Neural progenitor cell (in vitro differentiated cells): ENCODE results near the gene MLN. TPM values are rescaled to one million over a fixed set of nuclear protein-coding genes. Genes with fewer than 3 reads are reported as not detected.
"Not testable (repeated sequence)": the region's sequence is repeated elsewhere in the genome, so short reads cannot be mapped to it uniquely, and the experiment has no call there.

Experiments used
- DNase-seq: peaks from one replicate; pipeline ENCODE4 v3.0.0-alpha.2; 2016; ENCODE audit warnings: low spot score
- H2AFZ ChIP-seq: fragments of 200-600 bp; sonication (generic); replicated peaks from 2 replicates; pipeline ENCODE4 v1.6.1; 2016; ENCODE audit warnings: antibody characterized with exemption
- H3F3A ChIP-seq: fragments of 200-600 bp; sonication (generic); 2 replicates; pipeline ENCODE4 v1.6.1; 2016; ENCODE audit warnings: antibody characterized with exemption, low read depth
- H3K27ac ChIP-seq: fragments of 200-600 bp; sonication (generic); 2 replicates; pipeline ENCODE4 v1.5.1; 2016; ENCODE audit warnings: mild to moderate bottlenecking
- H3K27me3 ChIP-seq: fragments of 200-600 bp; sonication (generic); 2 replicates; pipeline ENCODE4 v1.6.1; 2016; ENCODE audit warnings: mild to moderate bottlenecking, moderate library complexity
- H3K36me3 ChIP-seq: fragments of 200-600 bp; sonication (generic); 2 replicates; pipeline ENCODE4 v1.5.1; 2016
- H3K4me1 ChIP-seq: fragments of 200-600 bp; sonication (generic); 2 replicates; pipeline ENCODE4 v1.6.1; 2016; ENCODE audit warnings: mixed run types
- H3K4me2 ChIP-seq: fragments of 200-600 bp; sonication (generic); 2 replicates; pipeline ENCODE4 v1.6.1; 2016
- H3K4me3 ChIP-seq: fragments of 200-600 bp; sonication (generic); 2 replicates; pipeline ENCODE4 v1.5.1; 2016
- H3K79me2 ChIP-seq: fragments of 200-600 bp; sonication (generic); 2 replicates; pipeline ENCODE4 v1.6.1; 2016; ENCODE audit warnings: low read depth
- H3K9ac ChIP-seq: fragments of 200-600 bp; sonication (generic); 2 replicates; pipeline ENCODE4 v1.6.1; 2016
- H3K9me3 ChIP-seq: fragments of 200-600 bp; sonication (generic); 2 replicates; pipeline ENCODE4 v1.5.1; 2016; ENCODE audit warnings: low read depth
- H4K20me1 ChIP-seq: fragments of 200-600 bp; sonication (generic); 2 replicates; pipeline ENCODE4 v1.6.1; 2016; ENCODE audit warnings: low read depth
- H3K27ac Mint-ChIP-seq: 3 replicates; pipeline ENCODE4 v1.8.0; 2021; ENCODE audit warnings: mixed read lengths
- H3K27me3 Mint-ChIP-seq: 2 replicates; pipeline ENCODE4 v1.8.0; 2022; ENCODE audit warnings: low read depth, mild to moderate bottlenecking, inconsistent platforms, moderate library complexity, mixed read lengths; ENCODE audit not compliant: insufficient read depth
- H3K36me3 Mint-ChIP-seq: 3 replicates; pipeline ENCODE4 v1.8.0; 2021; ENCODE audit warnings: mixed read lengths
- H3K4me1 Mint-ChIP-seq: 3 replicates; pipeline ENCODE4 v1.8.0; 2021; ENCODE audit warnings: mixed read lengths
- H3K4me3 Mint-ChIP-seq: 3 replicates; pipeline ENCODE4 v1.8.0; 2021; ENCODE audit warnings: mild to moderate bottlenecking, moderate library complexity, mixed read lengths
- H3K9me3 Mint-ChIP-seq: 3 replicates; pipeline ENCODE4 v1.8.0; 2020; ENCODE audit warnings: mixed read lengths
- EZH2 ChIP-seq: fragments of 200-600 bp; sonication (generic); IDR thresholded peaks from 2 replicates; pipeline ENCODE4 v1.6.1; 2017; ENCODE audit warnings: antibody characterized with exemption, mild to moderate bottlenecking, moderate library complexity
- EZH2phosphoT487 ChIP-seq: fragments of 200-600 bp; sonication (generic); IDR thresholded peaks from 2 replicates; pipeline ENCODE4 v1.6.1; 2017; ENCODE audit warnings: antibody characterized with exemption
- total RNA-seq: library from RNA; depleted of rRNA; stranded (reverse); fragments of >200 nt; gene quantifications from 2 replicates; pipeline ENCODE4 v1.2.3, GENCODE V29; 2015; ENCODE audit warnings: low replicate concordance
- TF ChIP-seq, protein P1 (sequence below): fragments of 200-600 bp; sonication (generic); IDR thresholded peaks from 2 replicates; pipeline ENCODE4 v1.5.1; 2017; ENCODE audit warnings: antibody characterized with exemption, mild to moderate bottlenecking

The MLN gene
- total RNA-seq, 1 donor from 2014 or later: not detected

DNA sequence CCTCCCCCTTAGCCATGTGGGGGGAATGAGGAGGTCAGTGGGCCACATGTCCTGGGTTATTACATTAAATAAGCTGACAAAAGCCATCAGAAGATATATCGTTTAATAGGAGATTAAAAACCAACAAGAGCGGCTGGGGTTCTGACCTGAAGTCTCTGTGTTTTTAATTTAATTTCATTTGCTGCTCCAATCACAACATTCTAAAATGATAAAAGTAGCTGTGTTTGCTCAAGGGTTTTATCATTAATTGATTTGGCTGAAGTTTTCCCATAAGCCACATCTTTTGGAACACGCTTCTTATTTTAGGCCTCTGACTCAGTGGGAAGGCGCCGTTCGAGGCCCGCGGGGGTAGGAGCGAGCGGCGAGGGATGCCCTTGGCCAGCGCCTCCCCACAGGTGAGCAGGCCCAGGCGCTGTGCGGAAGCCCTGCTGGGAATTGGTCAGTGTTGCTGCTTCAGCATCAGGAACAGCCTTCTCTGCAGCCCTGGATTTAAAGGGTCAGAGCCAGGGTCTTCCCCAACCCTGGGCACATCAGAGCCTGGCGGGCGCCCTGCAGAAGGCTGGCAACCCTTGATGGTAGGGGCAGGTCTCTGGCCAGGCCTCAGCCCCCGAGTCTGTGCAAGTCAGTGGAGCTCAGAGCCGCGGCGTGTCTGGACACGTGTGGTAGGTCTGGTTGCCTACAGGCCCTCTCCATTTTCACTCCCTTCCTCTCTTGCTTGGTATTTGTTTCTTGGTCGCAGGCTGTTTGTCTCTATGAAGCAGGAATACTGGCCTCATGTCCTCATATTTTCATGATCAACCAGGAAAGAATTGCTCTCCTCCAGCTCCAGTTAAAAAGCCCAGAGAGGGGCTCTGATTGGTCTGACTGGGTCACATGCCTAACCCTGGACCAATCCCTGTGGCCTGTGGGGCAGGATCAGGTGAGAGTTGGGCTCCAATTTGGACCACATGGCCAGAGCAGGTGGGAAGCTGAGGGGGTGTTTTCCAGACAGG, 30.9 kb upstream of the MLN start:
- H3K9me3 ChIP-seq: no peaks in the 10 kb centered on the region
- no peaks in the 10 kb centered on the region for H3K79me2 ChIP-seq
- no peaks in the 10 kb centered on the region for H3K36me3 ChIP-seq
- Mint-ChIP-seq H3K4me3 (no peak overlapping the region), H3K9me3 (peaks cover 5% of the 10 kb centered on the region), H3K36me3 (no peaks in the 10 kb centered on the region), H3K27me3 (peaks cover 20% of the 10 kb centered on the region), H3K4me1 (peaks cover 35% of the 10 kb centered on the region), H3K27ac (no peak overlapping the region)
- no peak overlapping the region for H2AFZ ChIP-seq
- H3K27ac ChIP-seq: no peak overlapping the region
- peaks cover 4% of the 10 kb centered on the region for H3K4me1 ChIP-seq
- no peak overlapping the region for H3K9ac ChIP-seq
- no peak overlapping the region for H3K4me2 ChIP-seq
- no peak overlapping the region for H3K4me3 ChIP-seq
- TF ChIP-seq, protein P1, sequence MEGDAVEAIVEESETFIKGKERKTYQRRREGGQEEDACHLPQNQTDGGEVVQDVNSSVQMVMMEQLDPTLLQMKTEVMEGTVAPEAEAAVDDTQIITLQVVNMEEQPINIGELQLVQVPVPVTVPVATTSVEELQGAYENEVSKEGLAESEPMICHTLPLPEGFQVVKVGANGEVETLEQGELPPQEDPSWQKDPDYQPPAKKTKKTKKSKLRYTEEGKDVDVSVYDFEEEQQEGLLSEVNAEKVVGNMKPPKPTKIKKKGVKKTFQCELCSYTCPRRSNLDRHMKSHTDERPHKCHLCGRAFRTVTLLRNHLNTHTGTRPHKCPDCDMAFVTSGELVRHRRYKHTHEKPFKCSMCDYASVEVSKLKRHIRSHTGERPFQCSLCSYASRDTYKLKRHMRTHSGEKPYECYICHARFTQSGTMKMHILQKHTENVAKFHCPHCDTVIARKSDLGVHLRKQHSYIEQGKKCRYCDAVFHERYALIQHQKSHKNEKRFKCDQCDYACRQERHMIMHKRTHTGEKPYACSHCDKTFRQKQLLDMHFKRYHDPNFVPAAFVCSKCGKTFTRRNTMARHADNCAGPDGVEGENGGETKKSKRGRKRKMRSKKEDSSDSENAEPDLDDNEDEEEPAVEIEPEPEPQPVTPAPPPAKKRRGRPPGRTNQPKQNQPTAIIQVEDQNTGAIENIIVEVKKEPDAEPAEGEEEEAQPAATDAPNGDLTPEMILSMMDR: no peak
- no peak for TF ChIP-seq EZH2phosphoT487
- TF ChIP-seq EZH2: no peak
- peaks cover 4% of the 10 kb centered on the region for H3F3A ChIP-seq
- DNase-seq: no peak
- no peaks in the 10 kb centered on the region for H4K20me1 ChIP-seq
- no peaks in the 10 kb centered on the region for H3K27me3 ChIP-seq

DNA sequence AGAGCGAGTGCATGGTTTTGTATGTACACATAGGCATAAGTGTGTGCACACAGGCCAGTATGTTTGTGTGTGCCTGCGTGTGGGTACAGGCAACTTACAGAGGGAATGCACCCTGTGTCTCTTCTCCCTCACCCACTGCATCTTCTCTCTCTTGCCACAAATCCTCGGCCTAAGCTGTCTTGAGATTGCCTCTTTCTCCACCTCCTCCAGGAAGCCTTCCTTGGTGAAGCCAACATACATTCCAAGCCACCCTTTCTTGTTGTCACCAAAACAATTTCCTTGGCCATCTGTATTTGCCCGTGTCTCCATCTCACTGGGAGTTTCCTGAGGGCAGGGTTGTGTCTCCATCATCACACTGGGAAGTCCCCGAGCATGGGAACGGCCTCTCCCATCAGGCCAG, 29.8 kb upstream of the MLN start:
- Histone ChIP-seq H4K20me1 (no peaks in the 10 kb centered on the region), H3K9me3 (no peaks in the 10 kb centered on the region), H2AFZ (no peak overlapping the region), H3K4me1 (peaks cover 11% of the 10 kb centered on the region), H3K27ac (no peak overlapping the region), H3K36me3 (no peaks in the 10 kb centered on the region), H3K4me2 (no peak overlapping the region), H3F3A (peaks cover 10% of the 10 kb centered on the region), H3K79me2 (no peaks in the 10 kb centered on the region), H3K27me3 (no peaks in the 10 kb centered on the region), H3K4me3 (no peak overlapping the region), H3K9ac (no peak overlapping the region)
- H3K27me3 Mint-ChIP-seq: peaks cover 23% of the 10 kb centered on the region
- peak overlapping the region; percentile 30 for H3K27ac Mint-ChIP-seq
- no peak overlapping the region for H3K4me3 Mint-ChIP-seq
- H3K36me3 Mint-ChIP-seq: no peaks in the 10 kb centered on the region
- no peak for TF ChIP-seq EZH2
- TF ChIP-seq, protein P1: no peak
- no peak for TF ChIP-seq EZH2phosphoT487
- H3K4me1 Mint-ChIP-seq: peaks cover 31% of the 10 kb centered on the region
- no peak for DNase-seq
- peaks cover 5% of the 10 kb centered on the region for H3K9me3 Mint-ChIP-seq

DNA sequence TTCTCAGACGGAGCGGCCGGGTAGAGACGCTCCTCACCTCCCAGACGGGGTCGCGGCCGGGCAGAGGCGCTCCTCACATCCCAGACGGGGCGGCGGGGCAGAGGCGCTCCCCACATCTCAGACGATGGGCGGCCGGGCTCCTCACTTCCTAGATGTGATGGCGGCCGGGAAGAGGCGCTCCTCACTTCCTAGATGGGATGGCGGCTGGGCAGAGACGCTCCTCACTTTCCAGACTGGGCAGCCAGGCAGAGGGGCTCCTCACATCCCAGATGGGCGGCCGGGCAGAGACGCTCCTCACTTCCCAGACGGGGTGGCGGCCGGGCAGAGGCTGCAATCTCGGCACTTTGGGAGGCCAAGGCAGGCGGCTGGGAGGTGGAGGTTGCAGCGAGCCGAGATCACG, 29.0 kb upstream of the MLN start:
- H3K9ac ChIP-seq, H4K20me1 ChIP-seq, H3K9me3 Mint-ChIP-seq, H3K27ac ChIP-seq, H3K9me3 ChIP-seq, H3K36me3 Mint-ChIP-seq, H3K4me3 ChIP-seq, DNase-seq, H3K27me3 ChIP-seq, H3K36me3 ChIP-seq, H3K79me2 ChIP-seq, H2AFZ ChIP-seq, H3K4me3 Mint-ChIP-seq, H3K27ac Mint-ChIP-seq, H3K4me2 ChIP-seq: not testable (repeated sequence)
- Mint-ChIP-seq H3K27me3 (peaks cover 23% of the 10 kb centered on the region), H3K4me1 (peaks cover 31% of the 10 kb centered on the region)
- Histone ChIP-seq H3F3A (peaks cover 17% of the 10 kb centered on the region), H3K4me1 (peaks cover 18% of the 10 kb centered on the region)

- H3K4me3 Mint-ChIP-seq, H3K36me3 Mint-ChIP-seq, H3K9me3 Mint-ChIP-seq, H3K36me3 ChIP-seq, H3K4me3 ChIP-seq, H2AFZ ChIP-seq, H3K27me3 ChIP-seq, H3K9me3 ChIP-seq, H3K79me2 ChIP-seq, DNase-seq, H3K4me2 ChIP-seq, H3K27ac Mint-ChIP-seq, H3K27ac ChIP-seq, H4K20me1 ChIP-seq, H3K9ac ChIP-seq: not testable (repeated sequence)
- Mint-ChIP-seq H3K4me1 (peaks cover 31% of the 10 kb centered on the region), H3K27me3 (peaks cover 23% of the 10 kb centered on the region)
- peaks cover 18% of the 10 kb centered on the region for H3F3A ChIP-seq
- H3K4me1 ChIP-seq: peaks cover 18% of the 10 kb centered on the region
These were observed 27.9 kb upstream of the MLN start for GRCh38 chr6:33831725-33832124.
